Measurements from ENCODE around the gene DAO. TPM values are rescaled to one million over a fixed set of nuclear protein-coding genes. Genes with fewer than 3 reads are reported as not detected.

The DAO gene
- total and polyA plus RNA-seq, 9 donors, result not detected

GRCh38 chr12:108916336-108916735 lies 36.4 kb downstream of the DAO start:
- no peak for DNase-seq
- no peaks in the 10 kb centered on the region for H3K36me3 ChIP-seq
- H3K27ac ChIP-seq, result no peak overlapping the region
- intact Hi-C loops (cut with DNase I), result no loop called here
- no peaks in the 10 kb centered on the region for H3K27me3 ChIP-seq
- H3K4me1 ChIP-seq (ENCODE audit: insufficient read depth), result no peaks in the 10 kb centered on the region
- TF ChIP-seq POLR2A (IDR thresholded peaks at IDR 0.05) (no peak), EP300 (IDR thresholded peaks at IDR 0.05) (no peak), CTCF (IDR thresholded peaks at IDR 0.05) (no peak)
- no peaks in the 10 kb centered on the region for H3K9me3 ChIP-seq
- 43 to 47% (median 47%) methylated on average over 5 of the region's 5 CpGs for WGBS, 3 donors
- H3K4me3 ChIP-seq, result no peak overlapping the region

DNA sequence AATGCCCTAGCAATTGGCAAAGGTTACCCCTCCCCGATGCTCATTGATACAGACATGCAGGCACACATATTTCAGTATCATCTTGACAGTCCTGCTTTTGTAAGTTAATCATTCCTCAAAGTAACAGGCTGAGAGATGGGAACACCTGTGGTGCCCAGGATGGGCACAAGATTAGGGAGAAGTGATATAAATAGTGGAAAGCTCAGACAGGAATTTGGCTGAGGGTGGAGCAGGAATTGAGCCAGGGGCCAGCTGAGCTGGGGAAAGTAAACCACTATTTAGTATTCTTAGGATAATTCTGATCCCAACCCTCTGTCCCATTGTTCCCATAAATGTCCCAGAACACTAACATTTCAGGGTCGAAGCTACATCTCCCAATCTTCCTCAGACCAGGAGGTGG lies 38.3 kb downstream of the DAO start:
- no peak for DNase-seq
- Histone ChIP-seq H3K9me3 (no peaks in the 10 kb centered on the region), H3K36me3 (no peaks in the 10 kb centered on the region), H3K4me1 (ENCODE audit: insufficient read depth) (no peaks in the 10 kb centered on the region), H3K4me3 (no peak overlapping the region), H3K27me3 (no peaks in the 10 kb centered on the region), H3K27ac (no peak overlapping the region)
- intact Hi-C loops (cut with DNase I), result no loop called here
- TF ChIP-seq EP300 (IDR thresholded peaks at IDR 0.05) (no peak), CTCF (IDR thresholded peaks at IDR 0.05) (no peak), POLR2A (IDR thresholded peaks at IDR 0.05) (no peak)
- WGBS, 3 donors, result 46 to 76% (median 59%) methylated on average over 2 of the region's 2 CpGs

GRCh38 chr12:108918960-108919642 lies 39.2 kb downstream of the DAO start:
- WGBS, 3 donors, result 89 to 95% (median 94%) methylated on average over 3 of the region's 3 CpGs
- H3K4me3 ChIP-seq, result no peak overlapping the region
- H3K9me3 ChIP-seq, result no peaks in the 10 kb centered on the region
- no peak overlapping the region for H3K27ac ChIP-seq
- H3K4me1 ChIP-seq (ENCODE audit: insufficient read depth), result no peaks in the 10 kb centered on the region
- TF ChIP-seq POLR2A (IDR thresholded peaks at IDR 0.05) (no peak), CTCF (IDR thresholded peaks at IDR 0.05) (no peak), EP300 (IDR thresholded peaks at IDR 0.05) (no peak)
- H3K27me3 ChIP-seq, result no peaks in the 10 kb centered on the region
- intact Hi-C loops (cut with DNase I), result no loop called here
- H3K36me3 ChIP-seq, result no peaks in the 10 kb centered on the region
- no peak for DNase-seq

- Histone ChIP-seq H3K36me3 (no peaks in the 10 kb centered on the region), H3K9me3 (no peaks in the 10 kb centered on the region), H3K4me1 (ENCODE audit: insufficient read depth) (no peaks in the 10 kb centered on the region), H3K27ac (no peak overlapping the region), H3K4me3 (no peak overlapping the region), H3K27me3 (no peaks in the 10 kb centered on the region)
- no peak for DNase-seq
- WGBS, 3 donors, result 53 to 65% (median 57%) methylated on average over 3 of the region's 3 CpGs
- intact Hi-C loops (cut with DNase I), result no loop called here
- TF ChIP-seq EP300 (IDR thresholded peaks at IDR 0.05) (no peak), POLR2A (IDR thresholded peaks at IDR 0.05) (no peak), CTCF (IDR thresholded peaks at IDR 0.05) (no peak)
Observed at GRCh38 chr12:108921946-108922345, 42.1 kb downstream of the DAO start.

Measured in ovary (tissue), 9 donors.